T-helper 1 cell (primary cell): Measurements from ENCODE around the gene ARL16.
A peak's percentile ranks its signal among the peaks of the same experiment; 100 is the strongest.

Experiments
- DNase-seq, 5 donors: peaks; one replicate each; pipeline ENCODE4 v3.0.0-alpha.2; 2012 to 2020

The ARL16 gene

DNA sequence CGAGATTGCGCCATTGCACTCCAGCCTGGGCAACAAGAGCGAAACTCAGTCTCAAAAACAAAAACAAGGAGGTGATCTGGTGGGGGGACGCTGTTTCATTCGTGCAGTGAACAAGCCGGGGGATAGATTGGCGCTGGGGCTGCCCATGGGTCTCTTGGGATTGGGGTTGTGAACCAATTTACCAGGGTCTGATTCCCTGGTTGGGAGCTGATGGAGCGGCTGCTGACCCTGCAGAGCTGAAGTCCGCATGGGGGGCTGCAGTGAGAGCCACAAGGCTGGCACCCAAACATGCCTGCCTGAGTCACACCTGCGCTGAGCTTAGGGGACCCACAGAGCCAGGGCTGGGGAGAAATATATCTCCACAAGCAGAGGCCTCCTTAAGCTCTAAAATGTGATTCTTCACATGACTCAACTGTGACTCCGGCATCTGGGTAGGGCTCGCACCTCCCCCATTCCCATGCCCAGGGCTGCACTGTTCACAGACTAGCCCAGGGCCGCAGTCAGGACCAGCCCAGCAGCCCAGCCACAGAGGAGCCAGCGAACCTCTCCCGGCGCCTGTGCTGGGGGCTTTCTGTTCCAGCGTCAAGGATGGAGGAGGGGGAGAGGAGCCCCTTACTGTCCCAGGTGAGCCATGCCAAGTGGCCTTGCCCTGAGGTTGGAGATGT is 41.6 kb downstream of the ARL16 start:
- DNase-seq, result no peak

DNA sequence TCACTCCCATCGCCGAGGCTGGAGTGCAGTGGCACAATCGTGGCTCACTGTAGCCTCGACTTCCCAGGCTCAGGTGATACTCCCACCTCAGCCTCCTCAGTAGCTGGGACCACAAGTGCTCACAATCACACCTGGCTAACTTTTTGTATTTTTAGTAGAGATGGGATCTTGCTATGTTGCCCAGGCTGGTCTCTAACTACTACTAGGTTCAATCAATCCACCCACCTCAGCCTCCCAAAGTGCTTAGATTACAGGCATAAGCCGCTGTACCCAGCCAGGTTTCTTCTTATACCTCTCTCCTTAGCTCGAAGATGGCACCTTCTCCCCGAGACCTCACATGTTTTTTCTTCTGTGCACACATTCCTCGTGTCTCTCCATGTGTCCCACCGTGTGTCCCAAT is 43.6 kb downstream of the ARL16 start:
- no peak for DNase-seq

DNA sequence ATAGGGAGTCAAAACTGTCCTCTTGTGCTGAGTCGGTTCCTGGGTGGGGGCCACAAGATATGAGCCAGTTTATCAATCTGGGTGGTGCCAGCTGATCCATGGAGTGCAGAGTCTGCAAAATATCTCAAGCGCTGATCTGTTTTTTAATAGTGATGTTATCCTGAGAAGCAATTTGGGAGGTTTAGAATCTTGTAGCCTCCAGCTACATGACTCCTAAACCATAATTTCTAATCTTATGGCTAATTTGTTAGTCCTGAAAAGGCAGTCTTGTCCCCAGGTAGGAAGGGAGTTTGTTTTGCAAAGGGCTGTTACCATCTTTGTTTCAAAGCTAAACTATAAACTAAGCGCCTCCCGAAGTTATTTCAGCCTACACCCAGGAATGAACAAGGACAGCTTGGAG is 44.9 kb downstream of the ARL16 start:
- DNase-seq, result no peak

DNA sequence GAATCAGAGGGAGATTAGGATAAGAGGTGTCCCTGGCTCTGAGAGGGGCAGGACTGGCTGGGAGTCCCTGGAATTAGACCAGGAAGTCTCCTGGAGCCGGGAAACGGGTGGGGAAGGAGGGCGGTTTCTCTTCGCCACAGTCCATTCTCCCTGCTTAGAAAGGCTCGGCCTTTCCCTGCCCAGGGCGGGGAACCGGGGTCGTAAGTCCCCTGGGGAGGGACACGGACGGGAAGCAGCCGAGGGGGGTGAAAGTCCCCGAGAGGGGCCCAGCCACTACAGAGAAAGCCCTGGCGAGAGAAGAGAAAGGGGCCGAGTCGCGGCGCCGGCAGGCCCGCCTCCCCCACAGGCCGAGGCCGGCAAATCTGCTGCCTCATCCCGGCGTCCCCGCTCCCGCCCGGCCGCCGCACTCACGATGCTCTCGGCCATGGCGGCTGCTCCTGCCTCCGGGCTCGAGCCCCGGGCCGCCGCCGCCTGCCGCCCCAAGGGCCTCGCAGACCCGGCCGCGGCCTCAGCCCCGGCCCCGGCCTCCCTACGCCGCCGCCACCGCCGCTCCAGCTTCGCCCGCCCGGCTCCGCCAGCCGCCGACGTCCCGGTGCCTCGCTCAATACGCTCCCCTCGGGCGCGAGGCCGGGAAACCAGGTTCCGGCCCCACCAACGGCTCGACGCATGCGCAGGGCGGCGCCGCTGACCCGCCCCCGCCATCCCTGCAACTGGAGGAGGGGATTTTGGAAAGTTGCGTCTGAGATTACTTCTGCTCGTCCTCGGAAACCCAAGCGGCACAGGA is 46.9 kb downstream of the ARL16 start, which contains the start of the genes NPLOC4 and TSPAN10:
Gene NPLOC4 (minus strand): TSS at position 608 of the 784 bp plus-strand sequence. CDS start 182 bp downstream, at position 426.
Gene TSPAN10 (plus strand): TSS at position 692 of the 784 bp plus-strand sequence. CDS start 5,217 bp downstream, outside the sequence.
- DNase-seq, result peak; percentile 64 to 84 (median 76)

DNA sequence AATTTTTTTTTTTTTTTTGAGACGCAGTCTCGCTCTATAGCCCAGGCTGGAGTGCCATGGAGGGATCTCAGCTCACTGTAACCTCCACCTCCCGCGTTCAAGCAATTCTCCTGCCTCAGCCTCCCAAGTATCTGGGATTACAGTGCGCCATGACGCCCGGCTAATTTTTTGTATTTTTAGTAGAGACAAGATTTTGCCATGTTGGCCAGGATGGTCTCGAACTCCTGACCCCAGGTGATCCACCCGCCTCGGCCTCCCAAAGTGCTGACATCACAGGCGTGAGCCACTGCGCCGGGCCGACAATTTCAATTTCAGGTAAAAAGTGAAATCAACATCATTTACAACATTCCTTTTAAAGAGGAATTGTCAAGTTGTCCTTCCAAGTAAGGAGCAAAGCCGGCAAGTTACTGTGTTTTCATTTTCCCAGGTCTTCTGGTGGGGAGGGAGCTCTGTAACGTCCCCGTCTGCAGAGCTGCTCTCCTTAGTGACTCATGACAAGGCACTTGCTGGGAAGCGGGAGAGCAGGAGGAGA is 47.6 kb downstream of the ARL16 start:
- no peak for DNase-seq

DNA sequence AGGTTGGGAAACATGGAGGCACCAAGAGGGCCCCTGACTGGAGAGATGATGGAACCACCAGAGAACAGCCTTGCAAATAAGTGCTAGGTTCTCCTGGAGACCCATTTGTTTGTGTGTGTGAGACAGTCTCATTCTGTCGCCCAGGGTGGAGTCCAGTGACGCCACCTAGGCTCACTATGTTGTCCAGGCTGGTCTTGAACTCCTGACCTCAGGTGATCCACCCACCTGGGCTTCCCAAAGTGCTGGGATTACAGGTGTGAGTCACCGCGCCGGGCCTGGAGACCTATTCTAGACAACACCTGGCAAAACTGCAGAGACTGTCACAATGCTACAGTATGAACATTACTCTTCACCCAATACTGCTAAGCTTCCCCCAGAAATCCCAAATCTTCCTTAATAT is 48.2 kb downstream of the ARL16 start:
- DNase-seq, result no peak

DNA sequence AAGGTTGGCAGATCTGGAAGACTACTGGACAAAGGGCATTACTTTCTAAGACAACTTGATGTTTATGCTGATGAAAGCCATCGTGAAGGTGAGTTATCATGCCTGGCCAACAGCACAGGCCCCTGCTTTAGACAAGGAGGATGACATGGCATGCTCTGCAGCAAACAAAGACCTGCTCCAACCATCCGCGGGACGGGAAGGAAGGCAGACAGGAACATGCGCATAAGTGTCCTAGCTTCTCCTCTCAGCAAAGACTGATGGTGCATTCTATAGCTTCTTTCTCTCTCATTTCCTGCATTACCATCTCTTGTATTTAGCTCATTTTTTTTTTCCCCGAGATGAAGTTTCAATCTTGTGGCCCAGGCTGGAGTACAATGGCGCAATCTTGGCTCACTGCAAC is 52.1 kb downstream of the ARL16 start:
- no peak for DNase-seq
